Measurements from ENCODE around the gene IFRD2.
"Not testable (repeated sequence)": the region's sequence is repeated elsewhere in the genome, so short reads cannot be mapped to it uniquely, and the experiment has no call there.

Gene IFRD2

DNA sequence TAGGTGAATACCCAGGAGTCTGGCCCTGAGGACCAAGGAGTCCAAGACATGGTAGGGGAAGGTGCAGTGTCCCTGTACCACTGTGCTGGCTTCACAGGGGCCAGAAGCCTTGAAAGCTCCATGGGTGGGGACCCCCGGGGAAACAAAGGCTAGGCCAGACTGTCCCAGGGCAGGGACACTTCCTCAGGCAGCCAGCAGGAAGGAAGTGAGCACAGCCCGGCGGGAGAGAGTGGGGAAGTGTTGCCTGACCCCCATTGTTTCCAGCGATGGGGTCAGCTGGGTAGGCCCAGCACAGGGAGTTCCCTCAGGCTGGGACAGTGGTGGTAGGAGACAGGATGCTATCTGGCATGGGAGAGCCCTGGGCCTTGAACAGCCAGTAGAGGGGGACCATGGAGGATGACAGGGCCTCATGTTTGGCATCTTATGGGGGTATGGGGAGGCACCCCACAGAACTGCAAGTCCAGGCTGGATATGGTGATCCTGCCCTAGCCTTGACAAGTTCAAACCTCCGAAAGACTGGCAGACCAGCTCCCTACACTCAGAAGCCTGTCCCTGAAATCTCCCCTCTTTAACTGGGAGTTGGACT, 31.5 kb upstream of the IFRD2 start:
- no peak for DNase-seq

DNA sequence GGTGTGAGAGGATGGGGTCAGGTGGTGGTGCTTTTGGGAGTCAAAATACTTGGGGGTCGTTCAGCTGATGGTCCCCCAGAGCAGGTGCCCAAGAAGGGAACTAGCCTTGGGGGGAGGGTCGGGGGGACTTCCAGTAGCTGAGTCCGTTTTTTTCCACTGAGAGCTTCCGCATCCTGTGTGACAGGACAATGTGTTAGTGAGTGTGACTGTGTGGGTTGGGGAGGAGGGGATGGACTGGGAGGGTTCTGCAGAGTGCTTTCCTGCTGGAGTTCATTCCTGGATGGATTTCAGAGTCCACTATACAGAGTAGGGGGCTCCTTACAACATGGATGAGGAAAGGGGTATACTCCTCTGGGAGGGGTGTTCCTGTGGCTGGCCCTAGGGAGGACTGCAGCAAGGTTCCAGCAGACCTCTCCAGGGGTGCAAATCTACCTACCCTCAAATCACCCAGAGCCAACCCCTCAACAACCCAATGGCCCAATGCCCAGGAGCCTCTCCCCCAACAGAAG, 30.9 kb upstream of the IFRD2 start:
- no peak for DNase-seq

GRCh38 chr3:50322386-50323091, 30.3 kb upstream of the IFRD2 start, which contains the start of gene HYAL2:
Gene HYAL2 (minus strand): TSS chr3:50322745. CDS start chr3:50320489, 2,256 bp downstream.
- DNase-seq = peak; percentile 37

- DNase-seq = no peak
These were observed 29.8 kb upstream of the IFRD2 start for GRCh38 chr3:50322115-50322385.

DNA sequence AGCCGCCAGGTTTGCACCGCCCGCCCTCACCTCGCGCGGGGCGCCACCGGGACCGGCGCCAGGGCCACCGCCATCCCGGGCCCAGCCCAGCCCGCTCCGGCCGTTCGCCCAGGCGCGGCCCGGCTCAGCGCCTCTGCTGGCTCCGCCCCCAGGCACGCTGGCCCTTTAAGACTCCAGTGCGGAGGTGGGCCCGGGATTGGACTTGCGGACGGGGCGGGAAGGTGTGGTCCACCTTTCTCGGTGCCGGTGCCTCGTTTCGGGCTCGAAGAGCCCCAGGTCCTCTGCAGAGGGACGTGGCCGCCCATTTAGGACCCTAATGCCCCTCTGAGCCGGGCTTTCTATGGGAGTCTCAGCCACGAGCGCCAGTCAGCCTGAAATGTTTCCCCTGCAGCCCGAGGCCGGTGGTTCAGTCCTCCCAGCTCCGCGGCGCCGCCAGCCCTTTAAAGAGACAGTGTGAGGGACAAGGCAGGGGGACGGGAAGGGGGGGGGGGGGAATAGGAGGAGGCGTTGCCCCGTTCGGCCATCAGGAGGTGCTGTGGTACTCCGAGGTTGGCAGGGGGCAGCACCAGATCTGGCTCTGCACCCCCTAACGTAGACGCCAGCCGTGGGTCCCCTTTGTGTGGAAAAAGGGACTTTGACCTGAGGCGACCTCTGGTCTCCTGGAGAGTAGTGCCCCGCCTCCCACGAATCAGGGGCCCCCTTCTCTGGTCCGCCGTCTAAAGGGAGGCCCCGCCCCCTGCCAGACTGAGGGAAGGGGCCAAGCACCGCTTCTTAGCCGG, 29.3 kb upstream of the IFRD2 start:
- peak; percentile 58 for DNase-seq

DNA sequence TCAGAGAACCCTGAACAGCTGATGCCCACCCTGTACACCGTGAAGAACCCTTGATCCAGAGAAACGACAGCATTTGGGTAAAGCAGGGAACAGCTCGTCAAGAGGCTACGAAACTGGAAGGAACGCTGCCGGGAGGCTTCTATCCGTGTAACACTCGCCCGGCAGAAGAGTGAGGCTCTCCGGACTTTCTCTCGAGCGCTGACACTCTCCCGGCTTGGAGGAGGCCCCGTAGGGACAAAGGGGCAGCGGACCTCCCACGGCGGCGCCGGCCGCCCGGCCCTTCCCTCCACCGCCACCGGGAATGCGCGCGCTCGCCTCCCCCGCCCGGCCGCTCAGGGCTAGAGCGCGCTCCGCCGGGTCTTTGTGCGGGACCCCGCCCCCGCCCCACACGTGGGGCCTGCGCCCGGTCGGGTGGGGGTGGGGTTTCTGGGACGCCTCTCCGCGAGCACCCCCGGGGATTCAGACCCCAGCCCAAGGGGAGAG, 28.7 kb upstream of the IFRD2 start:
- DNase-seq = no peak

DNA sequence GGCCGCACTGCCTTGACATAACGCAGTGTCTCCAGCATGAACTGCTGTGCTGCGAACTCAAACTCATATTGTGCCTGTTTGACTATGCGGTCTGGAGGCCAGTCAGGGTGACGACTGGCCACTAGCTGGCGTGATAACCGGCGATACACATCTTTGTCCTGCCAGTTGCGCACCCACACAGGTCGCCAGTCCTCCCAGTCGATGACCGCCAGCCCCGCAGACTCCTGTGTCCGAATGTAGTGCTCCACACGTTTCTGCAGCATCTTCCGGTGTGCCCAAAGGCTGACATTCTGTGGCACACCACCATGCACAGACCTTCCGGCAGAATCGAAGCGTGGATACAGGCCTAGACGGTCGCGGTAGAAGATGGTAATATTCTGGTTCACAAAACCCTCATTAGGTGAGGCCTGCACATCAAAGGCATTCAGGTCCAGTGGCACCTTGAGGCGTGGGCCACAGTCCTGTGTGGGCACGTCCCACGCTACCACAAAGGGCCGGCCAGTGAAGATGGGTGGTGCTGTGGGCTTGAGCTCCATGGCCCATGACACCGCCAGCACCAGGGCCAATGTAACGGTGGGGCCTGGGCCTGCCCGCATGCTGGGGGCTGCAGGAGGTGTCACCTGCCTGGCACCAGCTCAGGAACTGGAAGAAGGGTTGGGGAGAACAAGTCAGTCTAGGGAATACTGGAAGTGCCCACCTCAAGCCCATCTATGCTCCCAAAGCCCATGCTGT, 27.8 kb upstream of the IFRD2 start:
- DNase-seq = no peak

DNA sequence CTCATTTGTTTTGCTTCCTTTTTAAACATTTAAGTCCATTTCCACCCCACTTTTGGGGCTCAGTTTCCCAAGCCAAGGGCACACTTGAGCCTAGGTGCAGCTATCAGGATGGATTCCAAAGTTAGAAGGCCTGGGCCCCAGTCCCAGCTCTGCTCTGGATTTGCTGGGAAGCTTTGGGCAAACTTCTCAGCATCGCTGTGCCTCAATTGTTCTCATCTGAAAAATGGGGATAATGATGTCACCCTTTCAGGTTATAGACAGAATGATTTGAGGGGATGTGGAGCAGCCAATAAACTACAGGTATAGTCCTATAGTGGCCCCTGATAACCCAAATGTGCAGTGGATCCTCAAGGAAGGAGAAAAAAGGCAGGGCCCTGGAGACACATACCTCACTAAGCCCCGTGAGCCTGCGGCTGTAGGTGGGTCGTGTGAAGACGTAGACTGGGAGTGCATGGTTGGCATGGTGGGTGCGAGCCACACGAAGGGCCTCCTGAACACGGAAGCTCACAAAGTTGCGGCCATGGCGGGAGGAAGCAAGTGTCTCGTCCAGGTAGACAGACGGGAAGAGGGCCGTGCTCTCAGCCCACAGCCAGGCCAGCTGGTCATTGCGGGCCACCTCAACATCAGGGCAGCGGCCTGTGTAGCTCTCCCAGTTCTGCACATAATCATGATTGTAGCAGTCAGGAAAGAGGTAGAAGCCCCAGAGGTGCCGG, 27.1 kb upstream of the IFRD2 start:
- no peak for DNase-seq

DNA sequence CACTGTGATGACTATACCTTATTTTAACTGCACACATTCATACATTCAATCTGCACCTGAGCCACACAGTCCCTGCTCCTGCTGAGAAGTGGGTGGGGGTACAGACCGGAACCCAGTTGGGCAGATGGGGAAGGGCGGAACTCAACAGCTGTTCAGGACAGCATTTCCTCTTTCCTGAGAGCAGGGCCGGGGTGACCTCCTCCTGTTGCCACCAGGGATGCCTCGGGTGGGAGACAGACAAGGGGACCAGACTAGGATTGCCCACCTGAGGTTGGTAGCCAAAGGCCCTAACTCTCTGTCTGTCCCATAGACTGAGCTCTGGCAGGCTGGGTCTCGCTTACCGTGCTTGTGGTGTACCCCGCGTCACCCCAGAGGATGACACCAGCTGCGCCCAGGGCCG, 26.4 kb upstream of the IFRD2 start:
- no peak for DNase-seq

DNA sequence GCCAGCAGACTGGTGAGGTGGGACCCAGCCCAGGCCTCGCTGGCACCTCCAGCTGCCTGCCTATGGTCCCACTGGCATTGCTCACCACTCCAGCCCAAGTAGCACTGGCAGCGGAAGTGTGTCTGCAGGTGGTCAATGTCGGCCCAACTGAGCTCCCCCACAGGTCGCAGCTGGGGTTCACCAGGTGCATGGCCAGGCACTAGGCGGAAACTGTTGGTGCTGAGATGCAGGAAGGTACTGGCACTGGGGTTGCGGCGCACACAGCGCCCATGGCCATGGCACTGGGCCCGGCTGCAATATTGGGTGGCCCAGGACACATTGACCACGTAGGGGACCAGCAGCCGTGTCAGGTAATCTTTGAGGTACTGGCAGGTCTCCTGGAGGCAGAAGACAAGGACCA, 25.9 kb upstream of the IFRD2 start:
- DNase-seq = no peak

- DNase-seq = no peak
These were observed 25.1 kb upstream of the IFRD2 start for GRCh38 chr3:50317300-50317699.

GRCh38 chr3:50316657-50317242, 24.5 kb upstream of the IFRD2 start:
- no peak for DNase-seq

GRCh38 chr3:50314816-50315215, 22.6 kb upstream of the IFRD2 start:
- no peak for DNase-seq

DNA sequence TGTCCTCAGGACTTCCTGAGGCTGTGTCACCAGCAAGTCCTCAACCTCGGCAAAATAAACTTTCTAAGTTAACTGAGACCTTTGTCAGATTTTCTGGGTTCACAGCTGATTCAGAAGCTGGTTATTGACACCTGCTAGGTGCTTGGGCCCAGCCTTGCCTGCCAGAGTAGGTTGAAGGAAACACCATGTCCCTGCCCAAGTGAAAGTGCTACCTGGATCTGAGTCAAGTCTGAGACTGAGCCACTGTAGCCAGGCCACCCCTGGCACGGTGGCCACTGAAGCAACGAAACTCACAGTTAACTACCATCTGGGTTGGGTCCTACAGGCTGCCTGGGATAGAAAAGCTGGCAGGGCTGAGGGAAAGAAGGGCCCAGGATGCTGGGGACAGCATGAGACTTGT, 22.1 kb upstream of the IFRD2 start:
- no peak for DNase-seq

DNA sequence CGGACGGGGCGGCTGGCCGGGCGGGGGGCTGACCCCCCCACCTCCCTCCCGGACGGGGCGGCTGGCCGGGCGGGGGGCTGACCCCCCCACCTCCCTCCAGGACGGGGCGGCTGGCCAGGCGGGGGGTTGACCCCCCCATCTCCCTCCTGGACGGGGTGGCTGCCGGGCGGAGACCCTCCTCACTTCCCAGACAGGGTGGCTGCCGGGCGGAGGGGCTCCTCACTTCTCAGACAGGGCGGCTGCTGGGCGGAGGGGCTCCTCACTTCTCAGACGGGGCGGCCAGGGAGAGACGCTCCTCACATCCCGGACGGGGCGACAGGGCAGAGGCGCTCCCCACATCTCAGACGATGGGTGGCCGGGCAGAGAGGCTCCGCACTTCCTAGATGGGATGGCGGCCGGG, 19.8 kb upstream of the IFRD2 start:
- DNase-seq = not testable (repeated sequence)

- no peak for DNase-seq
These were observed 12.4 kb upstream of the IFRD2 start for GRCh38 chr3:50304601-50305000.

DNA sequence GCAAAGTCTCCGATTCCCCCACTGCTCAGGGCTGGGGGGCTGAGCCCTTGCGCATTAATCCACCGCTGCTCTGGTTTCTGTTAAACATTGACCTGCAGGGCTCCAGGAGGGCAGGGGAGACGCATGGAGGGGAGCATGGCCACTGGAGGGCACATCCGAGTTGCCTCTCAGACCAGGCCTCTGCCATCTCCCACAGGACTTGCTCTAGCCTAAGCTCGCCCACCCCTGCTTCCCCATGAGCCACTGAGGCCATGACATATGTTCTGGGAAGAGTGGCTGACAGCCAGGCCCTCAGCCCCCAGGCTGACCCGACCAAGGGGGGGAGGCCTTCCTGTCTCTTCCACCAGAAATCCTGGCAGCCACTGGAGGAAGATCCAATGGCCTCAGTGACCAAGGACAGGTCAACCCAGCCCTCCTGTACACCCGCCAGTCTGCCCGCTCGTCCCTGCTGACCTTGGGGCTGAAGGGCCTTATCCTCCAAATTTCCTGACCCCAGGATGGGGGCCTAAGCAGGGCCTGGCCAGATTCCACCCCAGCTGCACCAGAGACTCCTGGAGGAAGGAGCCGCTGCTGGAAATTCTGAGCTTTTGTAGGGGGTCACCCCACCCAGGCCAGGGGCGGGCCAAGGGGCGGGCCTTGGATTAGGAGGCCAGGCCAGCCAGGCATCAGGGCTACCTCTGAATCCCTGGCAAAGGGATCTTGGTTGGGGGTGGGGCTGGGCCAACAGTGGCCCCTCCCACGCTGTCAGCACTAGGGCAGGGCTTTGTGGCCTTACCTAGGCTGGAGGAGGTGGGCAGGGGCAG, 11.0 kb upstream of the IFRD2 start, which contains the start of gene HYAL1:
Gene HYAL1, minus strand, starts transcription at position 562 of the 803 bp plus-strand sequence. CDS start 618 bp downstream, outside the sequence.
- no peak for DNase-seq

- no peak for DNase-seq
These were observed 10.1 kb upstream of the IFRD2 start for GRCh38 chr3:50302095-50303012.

- no peak for DNase-seq
These were observed 8.5 kb upstream of the IFRD2 start for GRCh38 chr3:50300681-50301254.
